ENCODE results near the gene MARCO.
"Not testable (repeated sequence)": the region's sequence is repeated elsewhere in the genome, so short reads cannot be mapped to it uniquely, and the experiment has no call there.

The MARCO gene

DNA sequence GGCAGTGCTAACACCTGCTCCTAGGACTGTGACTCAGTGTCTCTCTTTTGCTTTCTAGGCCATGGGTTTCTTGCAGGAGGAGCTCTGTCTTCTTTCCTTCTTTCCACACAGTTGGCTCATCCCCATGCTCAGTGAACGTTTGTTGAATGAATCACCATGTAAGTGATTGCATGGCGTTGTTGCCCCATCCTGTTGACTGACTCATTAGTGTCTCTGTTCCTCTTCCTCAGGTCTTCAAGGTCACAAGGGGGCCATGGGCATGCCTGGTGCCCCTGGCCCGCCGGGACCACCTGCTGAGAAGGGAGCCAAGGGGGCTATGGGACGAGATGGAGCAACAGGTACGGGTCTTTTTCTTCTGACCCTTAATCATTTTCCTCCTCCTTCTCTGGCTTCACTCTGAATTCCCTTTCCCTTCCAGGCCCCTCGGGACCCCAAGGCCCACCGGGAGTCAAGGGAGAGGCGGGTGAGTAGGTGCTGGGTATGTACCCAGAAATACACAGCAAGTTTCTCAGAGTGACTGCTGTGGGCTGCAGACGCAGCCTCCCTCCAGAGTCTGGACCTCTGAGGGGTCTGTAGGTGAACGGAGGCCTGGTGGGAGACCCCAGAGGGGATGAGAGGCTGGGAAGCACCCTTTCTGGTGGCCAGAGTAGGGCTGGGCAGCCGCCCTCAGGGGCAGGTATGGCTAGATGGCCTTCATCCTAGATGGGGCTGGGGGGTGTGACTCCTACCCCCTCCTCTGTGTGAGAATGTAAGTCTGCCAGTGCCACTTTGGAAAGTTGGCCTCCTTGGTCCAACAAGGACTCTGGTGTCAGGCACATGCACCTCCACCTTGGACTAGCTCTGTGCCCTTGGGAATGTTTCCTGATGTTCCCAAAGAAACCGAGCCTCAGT, 32.4 kb downstream of the MARCO start:
- DNase-seq (ENCODE audit: low read depth, low spot score), result no peak

DNA sequence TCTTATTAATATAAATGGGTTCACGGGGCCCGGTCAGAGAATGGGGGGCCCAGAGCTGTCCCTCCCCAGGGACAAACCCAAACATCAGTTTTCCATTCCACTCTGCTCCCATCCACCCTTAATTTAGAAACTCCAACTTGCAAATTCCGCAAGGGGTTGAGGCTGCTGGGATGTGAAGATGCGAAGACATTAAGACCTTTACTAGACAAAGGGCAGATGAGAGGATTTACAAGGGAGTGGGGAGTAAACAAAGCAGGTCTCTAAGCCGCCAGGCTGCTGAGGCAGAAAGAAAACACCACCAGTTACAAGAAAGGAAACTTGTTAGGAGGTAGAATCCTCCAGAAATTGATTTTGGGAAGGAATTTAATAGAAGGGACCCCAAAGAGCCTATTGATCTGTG, 33.1 kb downstream of the MARCO start:
- DNase-seq (ENCODE audit: low read depth, low spot score), result no peak

DNA sequence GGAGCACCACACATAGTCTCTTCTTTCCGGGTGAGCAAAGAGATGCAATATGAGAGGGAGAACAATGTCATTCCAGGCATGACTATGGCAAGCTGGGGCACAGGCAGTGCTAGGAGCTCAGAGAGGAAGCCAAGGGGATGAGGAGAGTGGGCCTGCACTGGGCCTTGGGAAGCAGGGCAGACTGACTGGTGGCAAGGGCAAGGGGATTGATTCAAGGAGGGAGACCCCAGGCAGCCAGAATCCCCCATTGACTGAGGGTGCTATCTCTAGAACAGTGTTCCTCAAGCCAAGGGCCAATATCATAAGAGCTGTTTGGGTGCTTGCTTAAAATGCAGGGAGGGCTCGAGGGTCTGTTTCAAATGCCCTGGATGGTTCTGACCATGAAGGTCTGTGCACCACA, 36.1 kb downstream of the MARCO start:
- DNase-seq (ENCODE audit: low read depth, low spot score), result no peak

DNA sequence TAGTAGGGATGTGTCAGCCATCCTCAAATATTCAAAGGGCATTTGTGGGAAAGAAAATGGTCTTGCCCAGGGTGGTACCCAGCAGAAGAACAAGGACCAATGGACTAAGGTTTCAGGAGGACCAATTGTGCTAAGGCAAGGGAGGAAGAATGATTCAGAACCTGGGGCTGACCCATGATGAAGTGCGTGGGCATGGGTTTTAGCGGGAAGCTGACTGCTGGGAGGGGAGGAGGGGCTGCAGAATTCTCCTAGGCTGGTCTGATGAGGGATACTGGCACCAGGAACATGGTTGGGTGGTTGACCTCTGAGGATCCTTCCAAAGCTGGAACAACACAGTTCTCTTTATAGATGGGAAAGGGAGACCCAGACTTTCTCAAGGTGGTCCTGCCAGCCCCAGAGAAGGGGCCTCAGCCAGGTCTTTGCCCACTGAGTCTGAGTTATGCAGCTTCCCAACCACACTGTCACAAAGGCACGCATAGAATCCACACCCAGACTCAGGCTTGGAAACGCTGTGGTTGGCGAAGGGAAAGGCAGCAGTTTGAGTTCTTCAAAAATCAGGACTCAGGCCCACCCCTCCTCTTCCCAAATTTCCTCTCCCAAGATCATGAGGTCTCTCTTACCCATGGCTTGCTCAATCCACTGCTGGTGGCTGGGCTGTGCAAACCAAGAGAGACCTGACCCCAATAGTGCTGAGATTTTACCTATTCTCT, 37.3 kb downstream of the MARCO start:
- DNase-seq (ENCODE audit: low read depth, low spot score), result no peak

DNA sequence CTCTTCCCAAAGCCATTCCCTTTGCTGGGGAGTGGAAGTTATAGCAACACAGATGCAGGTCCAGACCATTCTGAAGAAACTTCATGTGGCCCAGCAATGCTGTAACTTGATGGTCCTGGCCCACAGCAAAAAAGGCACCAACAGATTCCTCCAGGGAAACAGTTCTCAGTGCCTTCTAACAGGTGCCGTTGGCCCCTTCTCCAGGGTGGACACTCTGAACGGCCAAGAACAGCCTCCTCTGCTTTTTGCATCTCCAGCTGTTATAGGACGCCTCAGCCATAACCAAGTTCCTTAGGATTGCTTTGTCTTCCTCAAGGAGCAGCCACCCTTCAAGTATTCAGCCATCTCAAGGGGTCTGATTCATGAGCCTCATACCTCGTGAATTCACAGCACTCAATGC, 38.0 kb downstream of the MARCO start:
- no peak for DNase-seq (ENCODE audit: low read depth, low spot score)

DNA sequence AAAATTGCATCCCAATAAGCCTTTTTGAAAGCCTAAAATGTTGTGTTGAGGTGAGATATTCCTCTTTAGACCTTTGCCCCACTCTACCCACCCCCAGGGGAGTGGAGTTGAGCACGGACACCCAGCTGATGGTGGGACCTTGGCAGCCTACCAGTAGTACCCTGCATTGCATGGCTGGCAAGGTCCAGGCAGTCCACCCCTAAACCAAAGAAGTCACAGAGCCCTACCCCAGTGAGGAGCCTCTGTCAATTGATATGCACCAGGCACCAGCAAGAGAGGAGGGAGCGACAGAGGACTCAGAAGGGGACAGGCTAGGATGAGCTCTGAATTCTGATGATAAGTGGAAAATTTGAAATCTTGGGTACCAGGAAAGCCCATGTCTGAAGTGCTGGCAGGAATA, 38.6 kb downstream of the MARCO start:
- no peak for DNase-seq (ENCODE audit: low read depth, low spot score)

DNA sequence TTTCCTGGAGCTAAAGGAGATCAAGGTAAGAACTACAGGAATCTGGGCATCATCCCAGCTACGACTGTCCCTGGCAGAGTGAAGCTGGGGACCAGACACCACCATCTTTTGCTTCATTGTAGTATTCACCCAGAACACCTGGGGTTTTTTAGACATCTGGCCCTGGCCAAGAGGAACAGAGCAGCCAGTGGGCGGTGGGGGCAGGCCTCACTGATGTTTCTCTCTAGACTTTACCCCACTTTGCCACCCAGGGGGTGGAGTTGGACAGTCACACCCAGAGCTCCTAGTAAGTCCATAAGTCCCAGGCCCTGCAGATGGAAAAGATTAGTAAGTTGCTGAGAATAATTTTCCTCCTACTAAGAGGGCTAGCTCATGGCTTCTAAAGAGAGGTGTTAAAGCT, 39.6 kb downstream of the MARCO start:
- DNase-seq (ENCODE audit: low read depth, low spot score), result no peak

DNA sequence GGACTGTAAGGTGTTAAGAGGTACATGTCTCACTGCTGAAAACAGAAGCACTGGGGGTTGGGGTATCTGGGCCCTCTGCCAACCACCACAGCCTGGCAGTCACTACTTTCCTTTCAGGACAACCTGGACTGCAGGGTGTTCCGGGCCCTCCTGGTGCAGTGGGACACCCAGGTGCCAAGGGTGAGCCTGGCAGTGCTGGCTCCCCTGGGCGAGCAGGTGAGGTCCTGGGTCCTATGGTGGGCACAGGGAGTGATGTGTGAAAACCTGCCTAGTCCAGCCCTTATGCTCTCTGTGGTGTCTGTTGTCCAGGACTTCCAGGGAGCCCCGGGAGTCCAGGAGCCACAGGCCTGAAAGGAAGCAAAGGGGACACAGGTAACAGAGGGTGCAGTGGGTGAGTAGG, 40.0 kb downstream of the MARCO start:
- DNase-seq (ENCODE audit: low read depth, low spot score), result no peak

DNA sequence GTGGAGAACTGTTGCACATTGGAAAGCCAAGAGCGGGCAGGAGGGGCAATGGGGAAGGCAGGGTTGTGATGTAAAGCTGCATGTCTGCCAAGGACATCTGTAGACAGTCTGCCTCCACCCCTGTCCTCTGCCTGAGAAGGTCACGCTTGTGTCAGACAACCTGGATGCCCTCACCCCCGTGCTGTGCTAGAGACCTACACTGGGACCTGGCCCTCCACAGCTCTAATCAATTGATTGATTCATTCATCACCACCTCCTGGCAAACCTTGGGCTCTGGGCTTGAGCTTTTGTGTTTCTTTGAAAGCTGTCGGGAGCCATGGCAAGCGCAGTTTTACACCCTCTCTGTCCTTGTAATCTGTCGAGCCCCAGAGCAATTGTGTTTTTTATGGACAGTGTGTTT, 41.1 kb downstream of the MARCO start:
- no peak for DNase-seq (ENCODE audit: low read depth, low spot score)

DNA sequence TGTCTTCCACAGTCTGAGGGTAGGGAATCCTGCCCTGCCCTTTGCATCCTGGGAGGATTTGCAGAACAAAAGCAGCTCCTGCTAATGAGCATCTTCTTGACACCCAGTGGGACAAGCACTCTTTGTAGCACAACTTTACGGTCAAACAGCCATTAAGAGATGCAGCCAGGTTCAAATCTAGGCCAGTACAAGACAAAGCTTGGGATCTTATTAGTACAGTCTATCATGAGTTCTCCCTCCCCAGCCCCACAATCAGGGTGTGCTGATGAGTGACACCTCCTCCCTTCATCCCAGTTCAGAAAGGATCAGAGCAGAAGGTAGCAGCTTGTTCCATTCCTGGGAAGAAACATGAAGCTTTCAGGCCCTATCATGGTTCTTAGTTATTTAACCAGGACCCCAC, 41.9 kb downstream of the MARCO start:
- no peak for DNase-seq (ENCODE audit: low read depth, low spot score)

DNA sequence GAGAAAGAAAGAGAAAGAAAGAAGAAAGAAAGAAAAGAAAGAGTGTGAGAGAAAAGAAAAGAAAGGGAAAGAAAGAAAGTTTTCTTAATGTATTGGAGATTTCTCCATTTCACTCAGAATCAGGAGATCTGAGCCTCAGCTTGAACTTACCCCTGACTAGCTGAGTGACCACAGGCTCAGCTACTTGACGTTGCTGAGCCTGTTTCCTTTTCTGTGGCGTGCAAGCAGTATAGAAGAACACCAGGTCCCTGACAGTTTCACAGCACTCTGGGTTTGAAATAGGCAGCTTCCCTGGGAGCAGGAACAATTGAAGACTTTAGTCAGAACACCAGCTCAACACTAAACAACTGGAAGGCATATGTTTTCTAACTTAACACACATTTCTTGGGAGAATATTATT, 44.7 kb downstream of the MARCO start:
- no peak for DNase-seq (ENCODE audit: low read depth, low spot score)

DNA sequence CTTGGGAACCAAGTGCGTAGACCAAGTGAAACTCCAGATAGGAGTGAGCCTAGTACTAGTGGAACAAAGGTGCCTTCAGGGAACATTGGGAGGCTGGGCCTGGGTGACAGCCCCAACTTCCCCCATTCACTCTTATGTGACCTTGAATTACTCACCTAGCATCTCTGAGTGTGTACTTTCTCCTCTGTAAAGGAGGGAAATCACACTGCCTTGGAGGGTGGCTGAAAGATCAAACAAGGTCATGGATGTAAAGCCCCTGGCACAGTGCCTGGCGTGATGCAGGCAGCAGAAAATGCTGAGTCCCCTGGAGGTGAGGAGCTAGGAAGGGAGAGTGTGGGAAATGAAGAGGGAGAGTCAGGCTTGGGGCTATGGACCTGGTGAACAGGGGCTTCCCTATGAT, 45.9 kb downstream of the MARCO start:
- DNase-seq (ENCODE audit: low read depth, low spot score), result no peak

DNA sequence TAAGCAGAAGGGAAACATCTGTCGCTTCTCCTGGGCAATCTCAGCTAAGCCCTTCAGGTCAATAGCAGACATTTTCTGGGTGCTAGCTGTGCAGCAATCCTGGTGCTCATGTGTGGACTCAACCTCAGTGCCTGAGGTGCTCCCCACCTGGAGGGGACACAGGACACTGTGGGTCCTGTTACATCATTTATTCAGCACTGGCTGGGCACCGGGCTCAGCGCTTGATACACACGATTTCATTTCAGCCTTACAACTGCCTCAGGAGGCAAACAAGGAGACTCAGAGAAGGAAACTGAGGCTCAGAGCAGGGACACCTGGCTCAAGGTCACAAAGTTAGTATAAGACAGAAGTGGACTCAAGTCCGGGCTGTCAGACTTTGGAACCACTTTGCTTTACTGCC, 46.7 kb downstream of the MARCO start:
- DNase-seq (ENCODE audit: low read depth, low spot score), result no peak

DNA sequence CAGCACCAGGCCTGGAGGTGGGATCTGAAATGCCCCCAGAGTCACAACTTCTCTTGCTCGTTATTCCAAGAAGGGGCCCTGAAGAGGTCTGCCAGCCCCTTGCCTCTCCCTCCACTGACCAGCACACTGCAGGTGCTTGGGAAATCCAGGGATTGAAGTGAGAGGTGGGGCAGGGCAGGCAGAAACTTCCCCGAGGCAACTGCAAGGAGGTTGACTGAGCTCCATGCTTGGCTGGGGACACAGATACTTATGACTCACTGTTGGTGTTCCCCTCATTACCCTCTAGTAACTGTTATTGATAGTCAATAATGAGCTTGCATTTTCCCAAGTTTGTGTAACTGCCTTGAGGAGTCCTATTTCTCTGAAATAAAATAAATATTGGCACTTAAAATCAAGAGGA, 47.5 kb downstream of the MARCO start:
- DNase-seq (ENCODE audit: low read depth, low spot score), result no peak

DNA sequence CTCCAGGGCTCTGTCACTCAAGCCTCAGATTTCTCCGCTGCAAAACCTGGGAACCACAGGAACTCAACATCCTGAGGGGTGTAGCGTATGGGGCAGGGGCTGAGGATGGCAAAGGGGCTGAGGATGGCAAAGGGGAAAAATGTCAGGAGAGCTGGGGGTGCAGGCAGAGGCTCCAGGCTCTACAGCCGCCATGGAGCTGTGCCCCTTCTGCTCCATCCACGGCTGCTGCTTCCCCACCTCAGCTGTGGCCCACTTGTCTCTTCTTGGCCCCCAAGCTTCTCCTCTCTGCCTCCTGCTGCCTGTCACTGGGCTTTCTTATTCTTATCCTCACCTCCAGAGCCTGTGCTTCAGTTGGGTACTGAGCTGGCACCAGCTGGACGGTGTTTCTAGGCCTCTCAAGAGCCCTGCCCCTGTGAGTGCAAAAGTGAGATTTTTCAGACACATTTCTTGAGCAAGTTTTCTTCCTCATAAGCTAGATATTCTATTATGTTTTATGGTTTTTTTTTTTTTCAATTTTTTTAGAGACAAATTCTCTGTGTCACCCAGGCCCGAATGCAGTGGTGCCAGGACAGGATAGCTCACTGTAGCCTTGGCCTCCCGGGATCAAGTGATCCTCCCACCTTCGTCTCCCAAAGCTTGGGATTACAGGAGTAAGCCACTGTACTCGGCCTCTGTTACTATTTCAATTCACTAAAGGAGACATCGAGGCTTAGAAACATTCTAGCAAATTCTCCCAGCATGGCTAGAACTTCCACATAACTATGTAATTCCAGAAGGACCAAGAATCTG, 49.0 kb downstream of the MARCO start:
- DNase-seq (ENCODE audit: low read depth, low spot score), result no peak

DNA sequence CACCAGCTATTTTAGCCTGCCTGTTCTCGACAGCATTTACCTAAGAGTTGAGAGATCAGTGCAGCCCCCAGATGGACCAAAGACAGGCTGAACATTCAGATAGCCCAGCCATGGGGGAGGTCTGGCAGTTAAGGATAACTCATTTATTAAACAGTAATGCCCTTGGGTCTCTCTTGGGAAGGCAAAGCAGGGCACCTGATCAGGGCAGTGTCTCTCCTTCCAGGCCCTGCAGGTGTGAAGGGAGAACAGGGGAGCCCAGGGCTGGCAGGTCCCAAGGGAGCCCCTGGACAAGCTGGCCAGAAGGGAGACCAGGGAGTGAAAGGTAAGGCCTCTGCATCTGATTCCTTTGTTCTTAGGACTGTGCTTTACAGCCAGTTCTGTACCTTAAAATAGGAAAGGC, 49.6 kb downstream of the MARCO start:
- no peak for DNase-seq (ENCODE audit: low read depth, low spot score)

DNA sequence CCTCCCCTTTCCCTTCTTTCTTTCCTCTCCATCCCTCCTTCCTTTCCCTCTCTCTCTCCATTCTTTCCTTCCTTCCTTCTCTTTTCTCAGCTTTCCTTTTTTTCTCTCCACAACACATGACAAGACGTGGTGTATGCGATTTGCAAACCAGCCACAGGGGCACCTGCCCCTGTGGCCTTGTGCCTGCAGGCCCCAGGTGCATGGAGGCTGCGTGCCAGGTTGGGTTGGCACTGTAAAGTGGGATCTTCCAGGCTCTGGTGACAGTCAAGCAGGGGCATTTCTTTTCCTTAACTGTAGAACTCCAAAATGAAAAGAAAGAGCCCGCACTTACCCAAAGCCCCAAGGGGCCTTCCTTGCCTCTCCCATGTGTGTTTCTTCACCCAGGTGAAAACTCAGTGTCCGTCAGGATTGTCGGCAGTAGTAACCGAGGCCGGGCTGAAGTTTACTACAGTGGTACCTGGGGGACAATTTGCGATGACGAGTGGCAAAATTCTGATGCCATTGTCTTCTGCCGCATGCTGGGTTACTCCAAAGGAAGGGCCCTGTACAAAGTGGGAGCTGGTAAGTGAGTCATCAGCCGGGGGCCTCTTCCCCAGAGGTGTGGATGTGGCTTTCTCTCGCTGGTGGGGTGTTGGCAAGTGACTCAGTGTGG, 50.9 kb downstream of the MARCO start:
- DNase-seq (ENCODE audit: low read depth, low spot score), result no peak

DNA sequence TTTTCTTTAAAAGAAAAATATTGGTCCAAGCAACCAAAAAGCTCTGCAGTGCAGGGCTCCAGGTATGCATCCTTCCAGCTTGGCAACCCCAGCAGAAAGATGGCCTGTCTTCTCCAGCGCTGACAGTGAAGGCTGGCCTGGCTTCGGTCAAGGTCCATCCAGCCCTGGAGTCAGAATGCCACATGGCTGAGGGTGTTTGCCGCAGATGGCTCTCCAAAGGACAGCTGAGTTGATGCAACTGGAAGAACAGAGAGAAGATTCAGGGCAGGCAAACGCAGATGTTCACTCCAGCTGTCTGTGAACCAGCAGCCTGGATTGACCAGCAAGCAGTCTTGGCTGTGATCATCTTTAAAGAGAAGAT, 51.4 kb downstream of the MARCO start:
- no peak for DNase-seq (ENCODE audit: low read depth, low spot score)

DNA sequence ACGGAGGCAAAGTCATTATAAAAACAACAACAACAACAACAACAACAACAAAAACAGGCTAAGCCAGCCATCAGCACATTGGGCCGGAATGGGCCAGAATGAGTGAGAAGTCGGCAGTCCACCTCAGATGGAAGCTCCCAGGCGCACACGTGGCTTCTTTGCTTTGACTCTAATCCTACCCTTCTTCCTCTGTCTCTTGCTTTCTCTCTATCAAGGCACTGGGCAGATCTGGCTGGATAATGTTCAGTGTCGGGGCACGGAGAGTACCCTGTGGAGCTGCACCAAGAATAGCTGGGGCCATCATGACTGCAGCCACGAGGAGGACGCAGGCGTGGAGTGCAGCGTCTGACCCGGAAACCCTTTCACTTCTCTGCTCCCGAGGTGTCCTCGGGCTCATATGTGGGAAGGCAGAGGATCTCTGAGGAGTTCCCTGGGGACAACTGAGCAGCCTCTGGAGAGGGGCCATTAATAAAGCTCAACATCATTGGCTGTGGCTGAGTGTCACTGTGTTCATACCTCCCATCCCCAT, 52.2 kb downstream of the MARCO start:
- no peak for DNase-seq (ENCODE audit: low read depth, low spot score)

DNA sequence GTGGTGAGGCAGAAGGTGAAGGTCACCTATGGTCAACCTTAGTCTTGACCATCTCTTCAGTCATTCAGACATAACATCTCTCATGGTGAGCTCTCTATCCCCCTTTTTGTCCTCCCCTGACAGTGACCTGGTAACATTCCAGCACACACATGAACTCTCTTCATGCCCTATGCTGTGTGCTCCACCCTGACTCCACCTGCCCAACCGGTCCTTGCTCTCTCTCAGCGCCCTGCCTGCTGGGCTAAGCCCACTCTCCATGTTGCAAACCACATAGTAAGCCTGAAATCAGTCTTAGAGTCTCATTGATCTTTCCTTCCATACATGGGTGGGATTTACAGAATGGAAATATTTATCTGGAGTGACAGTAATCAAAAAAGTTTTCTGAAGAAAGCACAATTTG, 52.8 kb downstream of the MARCO start:
- no peak for DNase-seq (ENCODE audit: low read depth, low spot score)

DNA sequence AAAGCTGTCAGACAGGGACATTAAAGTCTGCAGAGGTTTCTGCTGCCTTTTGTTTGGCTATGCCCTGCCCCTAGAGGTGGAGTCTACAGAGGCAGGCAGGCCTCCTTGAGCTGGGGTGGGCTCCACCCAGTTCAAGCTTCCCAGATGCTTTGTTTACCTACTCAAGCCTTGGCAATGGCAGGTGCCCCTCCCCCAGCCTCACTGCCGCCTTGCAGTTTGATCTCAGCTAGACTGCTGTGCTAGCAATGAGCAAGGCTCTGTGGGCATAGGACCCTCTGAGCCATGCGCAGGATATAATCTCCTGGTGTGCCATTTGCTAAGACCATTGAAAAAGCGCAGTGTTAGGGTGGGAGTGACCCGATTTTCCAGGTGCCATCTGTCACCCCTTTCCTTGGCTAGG, 61.9 kb downstream of the MARCO start:
- not testable (repeated sequence) for DNase-seq (ENCODE audit: low read depth, low spot score)

DNA sequence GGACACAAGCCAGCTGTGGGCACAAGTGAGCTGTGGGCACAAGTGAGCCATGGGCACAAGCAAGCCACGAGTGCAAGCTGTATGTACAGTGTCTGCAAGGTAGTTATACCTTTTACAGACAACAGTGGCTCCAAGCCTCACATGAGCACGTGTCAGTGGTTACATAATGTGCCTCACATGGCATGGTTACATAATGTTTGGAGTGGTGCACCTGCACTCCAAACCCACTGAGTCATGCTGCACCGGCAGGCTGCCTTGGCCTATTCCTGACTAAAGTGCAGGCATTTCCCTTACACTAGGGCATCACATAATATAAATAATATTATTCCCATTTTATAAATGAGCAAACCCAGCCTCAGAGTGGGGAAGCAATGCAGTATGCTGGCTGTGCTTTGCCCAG, 62.6 kb downstream of the MARCO start:
- no peak for DNase-seq (ENCODE audit: low read depth, low spot score)

Measured in smooth muscle cell of the brain vasculature (primary cell).